HepG2 (cell line): ENCODE measurements around the gene MAPK4. TPM values are rescaled to one million over a fixed set of nuclear protein-coding genes. Genes with fewer than 3 reads are reported as not detected.

Source experiments
- AKNA ChIP-seq: sonication (generic); formaldehyde crosslinking; IDR thresholded peaks from 2 replicates; pipeline ENCODE4 v1.4.0; 2020; ENCODE audit warnings: missing genetic modification reagents, borderline replicate concordance
- ATF4 ChIP-seq, 2 experiments: fragments of 450-650 bp in 1 of 2; sonication (generic) in 1 of 2; formaldehyde crosslinking; IDR thresholded peaks; 2 replicates each; pipeline versions ENCODE4 v1.5.0 to v1.8.0; 2020 to 2022; ENCODE audit warnings: mild to moderate bottlenecking in 1 of 2, missing genetic modification reagents in 1 of 2
- ATF7 ChIP-seq, 2 experiments: fragments of 450-650 bp in 1 of 2; sonication (generic) in 1 of 2; formaldehyde crosslinking in 1 of 2; IDR thresholded peaks; 2 replicates each; pipeline versions ENCODE4 v1.4.0 to v1.6.1; 2016 to 2020; ENCODE audit warnings: antibody characterized with exemption in 1 of 2, mild to moderate bottlenecking in 1 of 2, missing genetic modification reagents in 1 of 2
- CEBPG ChIP-seq: IDR thresholded peaks from 2 replicates; pipeline ENCODE4 v1.6.1; 2016
- DR1 ChIP-seq: sonication (generic); formaldehyde crosslinking; IDR thresholded peaks from 2 replicates; pipeline ENCODE4 v1.8.0; 2021; ENCODE audit warnings: mild to moderate bottlenecking, missing genetic modification reagents, inconsistent platforms
- HDAC1 ChIP-seq: sonication (generic); formaldehyde crosslinking; IDR thresholded peaks from 2 replicates; pipeline ENCODE4 v1.5.1; 2020; ENCODE audit warnings: mild to moderate bottlenecking, missing genetic modification reagents
- HHEX ChIP-seq: IDR thresholded peaks from 2 replicates; pipeline ENCODE4 v1.6.1; 2016; ENCODE audit warnings: control low read depth
- IKZF5 ChIP-seq: IDR thresholded peaks from 2 replicates; pipeline ENCODE4 v1.6.1; 2018; ENCODE audit warnings: missing genetic modification reagents, mild to moderate bottlenecking, missing compliant biosample characterization
- JUN ChIP-seq: sonication (generic); formaldehyde crosslinking; IDR thresholded peaks from 2 replicates; pipeline ENCODE4 v1.4.0; 2020; ENCODE audit warnings: mild to moderate bottlenecking, missing genetic modification reagents
- KDM3A ChIP-seq: IDR thresholded peaks from 2 replicates; pipeline ENCODE4 v1.6.1; 2018; ENCODE audit warnings: low read depth, missing compliant biosample characterization
- KLF16 ChIP-seq, 2 experiments: sonication (generic) in 1 of 2; formaldehyde crosslinking in 1 of 2; IDR thresholded peaks; 2 replicates each; pipeline versions ENCODE4 v1.6.1 to v1.8.0; 2016 to 2023; ENCODE audit warnings: missing genetic modification reagents in 2 of 2, missing compliant biosample characterization in 1 of 2
- MZF1 ChIP-seq: sonication (generic); formaldehyde crosslinking; IDR thresholded peaks from 2 replicates; pipeline ENCODE4 v1.8.1; 2023; ENCODE audit warnings: mild to moderate bottlenecking, missing genetic modification reagents, borderline replicate concordance
- UBTF ChIP-seq: sonication (generic); formaldehyde crosslinking; IDR thresholded peaks from 2 replicates; pipeline ENCODE4 v1.4.0; 2020; ENCODE audit warnings: mild to moderate bottlenecking, missing genetic modification reagents
- USF2 ChIP-seq, 2 experiments: sonication (generic) in 1 of 2; formaldehyde crosslinking in 1 of 2; IDR thresholded peaks; 2 replicates each; pipeline versions ENCODE4 v1.5.1 to v1.6.1; 2011 to 2020; ENCODE audit warnings: borderline replicate concordance in 1 of 2, low read depth in 1 of 2, low read length in 1 of 2, mild to moderate bottlenecking in 1 of 2, missing genetic modification reagents in 1 of 2, moderate library complexity in 1 of 2
- ZNF484 ChIP-seq: sonication (generic); formaldehyde crosslinking; IDR thresholded peaks from 2 replicates; pipeline ENCODE4 v1.5.1; 2020; ENCODE audit warnings: mild to moderate bottlenecking, low read depth, missing genetic modification reagents, borderline replicate concordance
- ZNF772 ChIP-seq: sonication (generic); formaldehyde crosslinking; IDR thresholded peaks from 2 replicates; pipeline ENCODE4 v1.5.0; 2020; ENCODE audit warnings: mild to moderate bottlenecking, missing genetic modification reagents
- ZNF777 ChIP-seq: sonication (generic); formaldehyde crosslinking; IDR thresholded peaks from 2 replicates; pipeline ENCODE4 v1.4.0; 2020; ENCODE audit warnings: missing genetic modification reagents
- ZSCAN25 ChIP-seq: sonication (generic); formaldehyde crosslinking; IDR thresholded peaks from 2 replicates; pipeline ENCODE4 v1.8.0; 2022; ENCODE audit warnings: mild to moderate bottlenecking, missing genetic modification reagents
- polyA plus RNA-seq, 8 experiments: library from polyadenylated mRNA; depleted of rRNA in 3 of 8; stranded (reverse) in 7 of 8; unstranded in 1 of 8; fragments of >200 nt; fragmentation: Illumina TruSeq in 4 of 8; extraction: Trizol in 4 of 8; gene quantifications; 2 replicates each; pipeline versions ENCODE4 v1.2.1 to v1.2.3, GENCODE V29; 2011 to 2016; ENCODE audit warnings: low read depth in 4 of 8, missing spikeins in 1 of 8, mixed read lengths in 1 of 8; ENCODE audit not compliant: insufficient read depth in 1 of 8
- total RNA-seq, 5 experiments: library from RNA; depleted of rRNA; stranded (reverse); fragments of >200 nt; fragmentation: Illumina TruSeq; extraction: Trizol; gene quantifications; 2 replicates each; pipeline ENCODE4 v1.2.3, GENCODE V29; 2016; ENCODE audit warnings: low read depth in 1 of 5

MAPK4 gene
- total and polyA plus RNA-seq, 2 of the 13 experiments (the other 11 are each of a cell fraction or from before 2014, with no cell fraction given), result not detected

GRCh38 chr18:50737127-50737526 lies 177.2 kb downstream of the MAPK4 start (continued):
- TF ChIP-seq KDM3A (CRISPR knock-in tag), result no peak
- TF ChIP-seq CEBPG (CRISPR knock-in tag), result no peak
- TF ChIP-seq ZNF777, result no peak
- no peak for TF ChIP-seq HDAC1 (CRISPR knock-in tag)
- TF ChIP-seq JUN (CRISPR knock-in tag), result no peak
- TF ChIP-seq MZF1 (CRISPR knock-in tag), result no peak
- no peak for TF ChIP-seq USF2 (IDR thresholded peaks at IDR 0.05; ENCODE audit: low read depth, low read length)
- TF ChIP-seq USF2 (CRISPR knock-in tag; IDR thresholded peaks at IDR 0.05; ENCODE audit: borderline replicate concordance), result no peak
- TF ChIP-seq ZSCAN25 (CRISPR knock-in tag), result no peak
- no peak for TF ChIP-seq HHEX
- TF ChIP-seq DR1 (CRISPR knock-in tag), result no peak
- no peak for TF ChIP-seq IKZF5
- TF ChIP-seq KLF16 (CRISPR knock-in tag; IDR thresholded peaks at IDR 0.05), result no peak
- no peak for TF ChIP-seq ATF7 (IDR thresholded peaks at IDR 0.05)
- no peak for TF ChIP-seq ATF7 (CRISPR knock-in tag; IDR thresholded peaks at IDR 0.05)
- TF ChIP-seq ZNF484 (CRISPR knock-in tag), result no peak
- no peak for TF ChIP-seq UBTF (CRISPR knock-in tag)
- no peak for TF ChIP-seq AKNA
- TF ChIP-seq ZNF772, result no peak
- TF ChIP-seq ATF4 (CRISPR knock-in tag; IDR thresholded peaks at IDR 0.05), result no peak
